Right lung (tissue), 5 donors: ENCODE data around the gene PHLDB3. TPM values are rescaled to one million over a fixed set of nuclear protein-coding genes. Genes with fewer than 3 reads are reported as not detected.
A peak's percentile ranks its signal among the peaks of the same experiment; 100 is the strongest.
"Not testable (repeated sequence)": the region's sequence is repeated elsewhere in the genome, so short reads cannot be mapped to it uniquely, and the experiment has no call there.

ENCODE experiments used
- DNase-seq, 2 donors: peaks; one replicate each; pipeline ENCODE4 v3.0.0-alpha.2; 2013
- polyA plus RNA-seq, 5 donors: library from polyadenylated mRNA; unstranded; fragments of 120-200 nt; gene quantifications; one replicate each; pipeline versions ENCODE4 v1.2.1 to v1.2.3, GENCODE V29; 2013; ENCODE audit warnings: inconsistent platforms in 1 of 5, low replicate concordance in 1 of 5; ENCODE audit not compliant: insufficient read length in 5 of 5, insufficient read depth in 1 of 5

PHLDB3 gene
- polyA plus RNA-seq, 5 donors: 7.3 to 13.7 (median 11.5) TPM

DNA sequence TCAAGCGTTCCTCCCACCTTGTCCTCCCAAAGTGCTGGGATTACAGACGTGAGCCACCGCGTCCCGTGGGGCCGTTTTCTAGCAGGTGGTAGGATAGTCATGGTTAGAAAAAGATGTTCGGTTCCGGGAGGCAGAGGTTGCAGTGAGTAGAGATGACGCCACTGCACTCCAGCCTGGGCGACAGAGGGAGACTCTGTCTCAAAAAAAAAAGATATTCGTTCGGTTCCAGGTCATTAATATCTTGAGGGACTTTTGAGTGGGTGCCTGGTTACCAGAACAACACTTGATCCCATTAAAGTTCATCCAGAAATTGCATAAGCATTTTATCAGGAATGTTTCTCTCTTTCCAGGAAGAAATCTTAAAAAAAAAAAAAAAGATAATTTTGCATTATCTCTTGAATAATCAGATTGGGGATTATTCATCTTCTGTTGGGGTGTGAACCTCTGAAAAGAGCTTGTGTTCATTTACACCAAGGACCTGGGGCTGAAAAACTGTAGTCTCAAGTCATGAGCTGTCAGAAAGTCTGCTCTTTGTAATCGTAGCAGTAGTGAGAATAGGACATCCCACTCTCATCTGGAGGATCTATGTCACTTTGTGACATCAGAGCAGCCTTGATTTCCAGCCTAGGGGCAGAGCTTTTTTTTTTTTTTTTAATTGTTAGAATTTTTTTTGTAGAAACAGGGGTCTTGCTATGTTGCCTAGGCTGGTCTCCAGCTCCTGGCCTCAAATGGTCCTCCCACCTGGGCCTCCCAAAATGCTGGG, 23.5 kb upstream of the PHLDB3 start:
- peak in 1 of 2 donors; percentile 39 for DNase-seq

DNA sequence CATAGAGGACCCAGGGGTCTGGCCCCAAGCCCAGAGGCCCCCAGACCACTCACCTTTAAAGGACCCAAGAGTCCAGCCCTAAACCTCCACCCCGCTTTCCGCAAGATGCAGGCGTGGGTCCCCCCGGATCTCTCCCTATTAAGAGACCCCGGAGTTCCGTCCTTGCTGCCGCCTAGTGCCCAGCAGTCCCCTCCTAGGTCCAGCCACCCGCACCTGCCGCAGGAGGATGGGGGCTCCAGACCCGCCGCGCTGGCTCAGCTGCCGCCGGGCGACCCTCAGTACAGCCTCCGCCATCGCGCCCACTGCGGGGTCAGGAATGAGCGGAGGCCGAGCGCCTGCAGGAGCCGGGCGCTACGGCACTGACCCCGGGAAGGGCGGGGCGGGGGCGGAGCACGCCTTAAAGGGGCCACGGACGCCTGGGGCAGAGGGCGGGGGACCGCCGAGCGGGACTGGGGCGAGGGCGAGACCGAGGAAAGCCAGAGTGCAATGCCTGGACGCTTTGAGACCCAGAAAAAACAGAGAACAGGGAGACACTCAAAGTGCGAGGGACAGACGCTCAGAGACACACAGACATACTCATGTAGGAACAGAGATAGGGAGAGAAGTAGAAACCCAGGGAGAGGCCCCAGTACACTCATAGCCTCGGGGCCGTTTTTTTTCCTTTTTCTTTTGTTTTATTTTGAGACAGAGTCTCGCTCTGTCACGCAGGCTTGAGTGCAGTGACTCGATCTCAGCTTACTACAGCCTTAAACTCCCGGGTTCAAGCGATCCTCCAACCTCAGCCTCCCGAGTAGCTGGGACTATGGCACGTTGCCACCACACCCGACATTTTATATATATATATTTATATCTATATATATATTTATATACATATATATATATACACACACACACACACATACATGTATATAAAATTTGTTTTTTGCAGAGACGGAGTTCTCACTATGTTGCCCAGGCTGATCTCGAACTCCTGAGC, 22.6 kb upstream of the PHLDB3 start, which contains the start of gene ETHE1:
TSS of gene ETHE1 (minus strand) at position 318 of the 976 bp plus-strand sequence. CDS start at position 294, 24 bp downstream.
- peak; percentile 60 to 71 for DNase-seq

DNA sequence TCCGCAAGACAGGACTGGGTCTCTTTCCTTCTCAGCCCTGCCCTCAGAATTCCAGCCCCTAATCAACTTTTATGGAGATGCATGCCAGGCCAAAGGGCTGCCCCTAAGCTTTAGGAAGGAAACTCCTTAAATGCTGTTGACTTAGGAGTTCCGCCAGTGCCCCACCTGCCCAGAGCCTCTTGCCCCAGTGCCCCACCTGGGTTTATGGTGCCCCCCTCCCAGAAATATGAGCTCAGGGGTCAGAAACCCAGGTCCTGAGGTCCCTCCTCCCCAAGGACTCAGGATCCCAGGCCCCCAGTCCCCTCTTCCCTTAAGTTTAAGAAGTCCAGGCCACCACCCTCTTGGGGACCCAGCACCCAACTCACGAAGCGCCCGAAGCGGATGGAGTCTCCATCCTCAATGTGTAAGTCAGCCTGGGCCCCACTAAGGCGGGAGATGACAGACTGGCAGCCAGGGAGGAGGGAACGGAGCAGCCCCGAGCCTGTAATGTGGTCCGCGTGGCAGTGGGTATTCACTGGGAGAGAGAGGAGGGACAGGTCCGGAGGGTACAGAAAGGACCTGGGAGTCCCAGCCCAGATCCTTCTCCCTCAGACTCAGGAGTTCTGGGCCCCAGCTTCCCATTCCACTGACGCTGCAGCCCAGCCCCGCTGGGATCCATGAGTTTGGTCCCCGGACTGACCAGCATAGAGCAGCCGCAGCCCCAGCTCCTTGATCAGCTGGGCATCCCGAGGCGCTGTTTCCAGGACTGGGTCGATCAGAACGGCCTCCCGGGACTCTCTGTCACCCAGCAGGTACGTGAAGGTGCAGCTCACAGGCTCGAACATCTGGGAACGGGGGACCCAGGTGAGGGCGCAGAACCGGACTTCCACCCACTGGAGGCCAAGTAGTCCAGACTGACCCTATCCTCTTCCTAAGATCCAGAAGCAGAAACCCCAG, 21.6 kb upstream of the PHLDB3 start:
- DNase-seq: no peak

DNA sequence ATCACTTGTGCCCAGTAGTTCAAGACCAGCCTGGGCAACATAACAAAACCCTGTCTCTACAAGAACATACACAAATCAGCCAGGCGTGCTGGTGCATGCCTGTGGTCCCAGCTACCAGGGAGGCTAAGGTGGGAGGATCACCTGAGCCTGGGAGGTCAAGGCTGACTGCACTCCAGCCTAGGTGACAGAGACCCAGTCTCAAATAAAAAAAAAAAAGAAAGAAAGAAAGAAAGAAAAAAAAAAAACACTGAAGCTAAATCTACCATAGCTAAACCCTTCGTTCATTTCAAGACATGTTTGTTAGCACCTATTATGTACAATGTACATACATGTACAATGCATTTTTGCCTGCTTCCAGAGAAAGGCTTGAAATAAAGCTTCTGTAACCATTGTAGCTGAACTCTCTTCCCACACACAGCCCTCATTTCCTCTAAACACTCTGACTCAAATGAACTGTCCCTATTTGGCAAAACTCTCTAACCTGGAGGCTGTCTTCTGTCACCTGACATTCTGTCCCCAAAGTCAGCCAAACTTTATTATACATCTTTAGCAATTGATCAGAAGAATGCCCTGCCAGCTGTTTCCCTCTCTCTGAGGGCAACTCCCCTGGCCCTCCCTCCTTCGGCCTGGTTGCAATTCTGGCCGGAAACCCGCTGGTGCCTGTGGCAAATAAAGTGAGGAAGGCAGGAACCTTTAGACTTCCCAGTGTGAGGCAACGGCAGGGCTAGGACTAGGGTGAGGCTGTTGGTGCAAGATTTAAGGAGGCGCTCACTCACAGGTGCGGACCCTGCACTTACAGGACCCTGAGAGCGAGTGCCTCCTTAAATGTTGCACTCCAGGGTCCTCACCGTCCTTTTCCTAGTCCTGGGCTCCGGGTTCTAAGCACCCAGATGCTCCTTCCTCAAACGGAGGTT, 20.6 kb upstream of the PHLDB3 start:
- no peak for DNase-seq

DNA sequence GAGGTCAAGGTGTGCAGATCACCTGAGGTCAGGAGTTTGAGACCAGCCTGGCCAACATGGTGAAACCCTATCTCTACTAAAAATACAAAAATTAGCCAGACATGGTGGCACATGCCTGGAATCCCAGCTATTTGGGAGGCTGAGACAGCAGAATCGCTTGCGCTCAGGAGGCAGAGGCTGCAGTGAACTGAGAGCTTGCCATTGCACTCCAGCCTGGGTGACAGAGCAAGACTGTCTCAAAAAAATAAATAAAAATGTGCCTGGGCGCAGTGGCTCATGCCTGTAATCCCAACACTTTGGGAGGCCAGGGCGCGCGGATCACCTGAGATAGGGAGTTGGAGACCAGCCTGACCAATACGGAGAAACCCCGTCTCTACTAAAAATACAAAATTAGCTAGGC, 19.1 kb upstream of the PHLDB3 start:
- DNase-seq: not testable (repeated sequence)

DNA sequence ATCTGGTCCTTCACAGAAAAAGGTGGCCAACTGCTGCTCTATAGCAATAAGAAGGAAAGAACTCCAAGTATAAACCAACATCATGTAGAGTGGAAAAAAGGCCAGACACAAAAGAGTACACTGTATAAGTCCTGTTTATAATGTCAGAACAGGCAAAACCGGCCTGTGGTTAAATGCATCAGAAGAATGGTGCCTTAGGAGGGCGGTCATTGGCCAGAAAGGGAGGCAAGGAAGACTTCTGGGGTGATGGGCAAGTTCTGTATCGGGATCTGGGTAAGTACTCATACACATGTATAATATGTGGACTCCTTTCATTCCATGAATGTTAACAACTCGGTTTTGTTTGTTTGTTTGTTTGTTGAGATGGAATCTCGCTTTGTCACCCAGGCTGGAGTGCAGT, 18.4 kb upstream of the PHLDB3 start:
- DNase-seq: no peak

DNA sequence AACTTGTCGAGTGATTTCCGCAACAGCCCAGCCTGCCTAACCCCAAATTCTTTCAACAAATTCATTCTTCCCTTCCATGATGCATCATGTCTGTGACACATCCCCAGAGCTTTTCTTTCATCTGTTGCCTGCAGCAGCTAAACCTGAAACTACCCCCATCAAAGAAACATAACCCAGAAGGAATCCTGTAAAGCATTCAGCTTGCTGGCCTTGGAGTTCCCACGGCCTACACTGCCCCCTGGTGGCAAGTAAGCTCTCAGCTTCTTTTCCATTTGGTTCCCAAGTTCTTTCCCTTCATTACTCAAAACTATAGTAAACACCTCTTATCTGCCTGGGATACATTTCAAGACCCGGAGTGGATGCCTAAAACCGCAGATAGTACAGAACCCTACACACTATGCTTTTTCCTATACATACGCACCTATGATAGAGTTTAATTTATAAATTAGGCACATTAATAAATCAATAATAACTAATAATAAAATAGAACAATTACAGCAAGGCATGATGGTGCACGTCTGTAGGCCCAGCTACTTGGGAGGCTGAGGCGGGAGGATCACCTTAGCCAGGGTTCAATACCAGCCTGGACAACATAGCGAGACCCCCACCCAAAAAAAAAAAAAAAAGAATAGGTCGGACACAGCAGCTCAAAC, 15.0 kb upstream of the PHLDB3 start:
- peak; percentile 72 to 81 for DNase-seq

DNA sequence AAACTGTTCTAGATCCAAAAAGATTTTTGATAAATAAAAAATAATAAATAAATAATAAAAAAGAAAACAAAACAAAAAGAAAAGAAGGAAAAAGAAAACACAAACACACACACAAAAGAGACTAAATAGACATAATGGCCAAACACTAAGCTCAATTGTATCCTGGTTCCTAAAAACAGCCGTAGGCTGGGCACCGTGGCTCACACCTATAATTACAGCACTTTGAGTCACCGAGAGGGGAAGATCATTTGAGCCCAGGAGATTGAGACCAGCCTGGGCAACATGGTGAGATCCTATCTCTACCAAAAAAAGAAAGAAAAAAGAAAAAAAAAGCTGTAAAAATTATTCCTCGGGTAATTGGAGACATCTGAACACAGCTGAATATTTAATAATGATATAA, 13.5 kb upstream of the PHLDB3 start:
- no peak for DNase-seq

DNA sequence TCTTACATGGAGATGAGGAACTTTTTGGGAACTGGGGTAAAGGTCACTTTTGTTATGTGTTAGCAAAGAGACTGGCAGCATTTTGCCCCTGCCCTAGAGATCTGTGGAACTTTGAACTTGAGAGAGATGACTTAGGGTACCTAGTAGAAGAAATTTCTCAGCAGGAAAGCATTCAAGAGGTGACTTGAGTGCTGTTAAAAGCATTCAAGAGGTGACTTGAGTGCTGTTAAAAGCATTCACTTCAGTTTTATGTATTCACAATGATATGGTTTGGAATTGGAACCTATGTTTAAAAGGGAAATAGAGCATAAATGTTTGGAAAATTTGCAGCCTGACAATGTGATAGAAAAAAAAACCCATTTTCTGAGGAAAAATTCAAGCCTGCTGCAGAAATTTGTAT, 7.9 kb upstream of the PHLDB3 start:
- not testable (repeated sequence) for DNase-seq

DNA sequence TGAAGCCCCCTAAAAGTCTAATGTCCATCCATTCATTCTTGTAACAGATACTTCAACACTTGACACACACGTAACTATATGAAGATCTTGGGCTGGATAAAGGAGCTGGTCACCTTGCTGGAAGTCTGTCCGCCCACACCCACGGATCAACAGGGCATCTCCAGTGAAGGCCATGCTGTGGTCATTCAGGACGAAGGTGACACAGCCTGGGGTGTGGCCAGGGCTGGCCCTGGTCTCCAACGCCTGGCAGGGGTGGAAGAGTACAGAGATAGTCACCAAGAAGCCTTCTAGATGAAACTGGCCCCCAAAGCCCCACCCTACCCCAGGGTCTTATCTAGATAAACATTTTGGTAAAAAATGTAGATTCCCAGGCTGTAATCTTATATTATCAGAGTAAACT, 6.8 kb upstream of the PHLDB3 start:
- no peak for DNase-seq

DNA sequence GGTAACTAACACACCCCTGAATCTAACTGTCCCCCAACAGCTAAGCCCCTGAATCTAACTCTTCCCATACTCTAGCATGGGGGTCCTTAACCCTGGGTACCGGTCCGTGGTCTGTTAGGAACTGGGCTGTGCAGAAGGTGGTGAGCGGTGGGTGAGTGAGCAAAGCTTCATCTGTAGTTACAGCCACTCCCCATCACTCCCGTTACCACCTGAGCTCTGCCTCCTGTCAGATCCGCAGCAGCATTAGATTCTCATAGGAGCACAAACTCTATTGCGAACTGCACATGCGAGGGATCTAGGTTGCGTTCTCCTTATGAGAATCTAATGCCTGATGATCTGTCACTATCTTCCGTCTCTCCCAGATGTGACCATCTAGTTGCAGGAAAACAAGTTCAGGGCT, 6.2 kb upstream of the PHLDB3 start:
- DNase-seq: no peak

DNA sequence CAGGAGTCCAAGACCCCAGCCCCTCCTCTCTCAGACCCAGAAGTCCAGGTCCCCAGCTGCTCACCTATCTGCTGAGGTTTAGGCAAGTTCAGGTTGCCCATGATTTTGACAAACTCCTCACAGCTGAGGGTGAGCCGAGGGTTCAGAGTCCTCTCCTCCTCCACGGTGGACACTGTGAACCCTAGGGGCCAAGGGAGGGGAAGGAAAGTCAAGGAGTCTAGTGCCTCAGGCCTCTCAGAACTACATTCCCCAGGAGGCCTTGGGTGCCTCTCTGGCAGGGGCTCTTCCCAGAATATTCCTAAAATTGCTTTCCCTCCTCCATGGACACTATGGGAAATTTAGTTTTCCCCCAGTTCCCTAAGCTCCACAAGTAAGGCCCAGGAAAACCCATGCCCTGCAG, 3.3 kb upstream of the PHLDB3 start:
- DNase-seq: no peak

DNA sequence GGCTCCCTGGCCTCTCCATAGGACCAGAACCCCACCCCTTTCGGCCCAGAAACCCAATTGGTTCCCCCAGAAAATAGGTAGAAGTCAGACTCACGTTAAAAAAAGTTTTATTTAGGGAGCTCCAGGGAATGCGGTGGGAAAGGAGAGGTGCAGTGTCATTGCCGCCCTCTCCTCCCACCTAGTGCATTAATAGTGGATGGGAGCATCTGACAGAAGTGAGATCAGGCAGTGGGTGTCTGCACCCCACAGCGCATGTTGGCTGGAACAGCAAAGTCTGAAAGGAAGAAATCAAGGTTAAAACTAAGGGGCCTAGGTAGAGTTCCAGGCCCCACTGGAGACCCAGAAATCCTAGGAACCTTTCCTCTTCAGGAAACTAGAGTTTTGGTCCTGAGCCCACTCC, 2.1 kb upstream of the PHLDB3 start:
- DNase-seq: no peak

DNA sequence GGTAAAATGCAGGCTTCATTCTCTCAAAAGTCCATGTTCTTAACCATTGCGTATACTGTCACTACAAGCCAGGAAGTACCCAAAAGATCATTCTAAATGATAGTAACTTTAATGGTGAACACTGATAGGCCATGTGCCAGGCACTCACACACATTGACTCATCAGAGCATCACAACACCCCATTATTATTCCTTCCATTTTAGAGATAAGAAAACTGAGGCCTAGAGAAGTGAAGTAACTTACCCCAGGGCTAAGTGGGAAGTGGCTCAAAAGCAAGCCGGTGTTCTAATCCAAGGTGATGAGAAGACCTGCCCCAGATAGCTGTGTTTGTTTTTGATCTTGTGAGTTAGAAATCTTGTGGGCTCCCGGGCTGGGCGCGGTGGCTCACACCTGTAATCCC, 1.4 kb upstream of the PHLDB3 start:
- no peak for DNase-seq

DNA sequence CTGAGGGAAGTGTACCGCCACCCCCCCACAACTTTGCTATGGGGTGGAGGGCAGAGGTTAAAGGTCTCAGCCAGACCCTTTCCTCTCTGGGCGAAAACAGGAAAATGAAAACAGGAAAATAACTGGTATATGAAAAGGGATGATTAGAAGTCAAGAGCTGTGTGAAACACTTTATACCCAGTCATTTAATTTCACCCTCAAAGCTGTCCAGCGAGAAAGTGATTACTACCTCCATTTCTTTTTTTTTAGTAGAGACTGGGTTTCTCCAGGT, 575 bp upstream of the PHLDB3 start:
- DNase-seq: no peak

DNA sequence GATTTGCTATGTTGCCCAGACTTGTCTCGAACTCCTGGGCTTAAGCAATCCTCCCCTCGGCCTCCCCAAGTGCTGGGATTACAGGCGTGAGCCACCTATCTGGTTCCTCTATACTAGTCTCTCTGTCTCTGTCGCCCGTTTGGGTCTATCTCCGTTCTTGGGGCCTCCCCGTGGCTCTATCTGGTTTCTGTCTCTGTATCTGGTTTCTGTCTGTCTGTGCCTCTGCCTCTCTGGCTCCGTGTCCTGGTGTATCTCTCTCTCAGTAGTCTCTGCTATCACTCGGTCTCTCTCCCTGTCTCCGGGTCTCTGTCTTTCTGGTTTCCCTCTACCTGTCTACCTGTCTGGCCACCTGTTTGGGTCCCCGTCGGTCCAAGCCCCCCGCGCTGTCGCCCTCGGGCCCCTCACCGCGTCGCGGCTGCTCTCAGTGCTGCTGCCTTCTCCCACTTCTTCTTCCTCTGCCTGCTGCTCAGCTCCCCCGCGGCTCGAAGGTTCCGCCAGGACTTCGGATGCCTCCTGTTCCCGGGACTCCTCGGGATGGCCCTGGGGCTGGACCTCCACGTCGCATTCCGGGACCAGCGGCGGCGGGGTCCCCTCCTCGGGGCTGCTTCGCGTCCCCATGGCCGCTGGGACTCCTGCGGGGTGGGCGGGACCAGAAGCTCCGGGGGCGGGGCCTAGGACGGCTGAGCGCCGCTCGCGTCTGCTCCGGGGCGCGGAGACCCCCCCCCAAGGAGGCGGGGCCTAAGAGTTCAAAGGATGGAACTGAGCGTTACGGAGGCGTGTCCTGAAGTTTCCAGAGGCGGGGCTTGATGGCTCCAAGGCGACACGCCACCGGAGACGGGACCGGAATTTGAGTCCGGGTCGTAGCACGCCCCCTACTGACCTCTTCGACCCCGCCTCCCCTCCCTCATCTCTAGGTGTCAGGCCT, 783 bp downstream of the PHLDB3 start:
- DNase-seq: peak; percentile 93 to 94

DNA sequence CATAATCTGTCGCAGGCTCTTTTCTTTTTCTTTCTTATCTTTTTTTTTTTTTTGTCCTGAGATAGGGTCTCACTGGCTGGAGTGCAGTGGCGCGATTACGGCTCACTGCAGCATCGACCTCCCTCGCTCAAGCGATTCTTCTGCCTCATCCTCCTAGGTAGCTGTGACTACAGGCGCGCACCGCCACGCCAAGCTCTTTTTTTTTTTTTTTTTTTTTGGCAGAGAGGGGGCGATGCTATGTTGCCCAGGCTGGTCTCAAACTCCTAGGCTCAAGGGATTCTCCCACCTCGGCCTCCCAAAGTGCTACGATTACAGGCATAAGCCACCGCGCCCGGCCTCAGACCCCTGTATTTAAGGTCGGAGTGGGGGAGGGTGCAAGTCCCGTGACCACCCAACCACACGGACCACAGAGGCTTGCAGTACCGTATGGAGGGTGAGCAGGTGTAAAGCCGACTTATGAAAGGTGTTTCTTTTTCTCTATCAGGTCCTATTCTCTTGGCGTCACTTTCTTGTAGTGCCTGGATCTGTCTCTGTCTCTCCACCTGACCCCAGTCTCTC, 2.0 kb downstream of the PHLDB3 start:
- DNase-seq: no peak

DNA sequence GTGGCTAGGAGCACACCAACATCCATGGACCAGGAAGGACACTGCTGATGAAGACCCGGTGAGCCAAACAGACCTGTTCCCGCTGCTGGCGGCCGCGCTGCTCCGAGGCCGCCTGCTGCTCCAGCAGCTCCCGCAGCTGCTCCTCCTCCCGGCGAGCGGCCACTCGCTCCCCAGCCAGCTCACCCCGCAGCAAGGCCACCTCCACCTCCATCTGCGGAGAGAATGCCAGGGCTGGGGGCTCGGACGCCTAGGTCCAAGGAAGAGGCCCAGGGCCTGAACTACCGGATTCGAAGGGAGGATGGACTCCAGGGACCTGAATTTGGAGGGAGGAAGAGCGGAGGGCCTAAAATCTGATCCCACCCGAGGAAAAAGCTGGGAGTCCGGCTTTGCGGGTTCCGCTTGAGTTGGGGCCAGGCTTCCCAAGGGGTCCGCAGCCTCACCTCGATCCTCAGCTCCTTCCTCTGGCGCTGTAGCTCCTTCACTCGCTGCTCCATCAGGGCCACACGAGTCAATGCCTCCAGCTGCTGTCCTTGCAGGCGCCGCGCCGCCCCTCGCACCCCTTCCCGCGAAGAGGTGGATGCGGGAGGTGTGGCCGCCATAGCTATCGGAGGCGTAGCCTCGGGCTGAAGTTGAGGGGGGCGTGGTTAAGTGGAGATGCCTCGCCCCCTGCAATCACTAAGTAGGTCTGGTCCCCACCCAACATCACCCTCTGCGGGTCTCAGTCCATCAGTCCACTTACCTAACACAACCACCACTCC, 2.7 kb downstream of the PHLDB3 start:
- DNase-seq: no peak
